ENCODE results near the gene SVOPL. TPM values are rescaled to one million over a fixed set of nuclear protein-coding genes. Genes with fewer than 3 reads are reported as not detected.

Gene SVOPL
- total RNA-seq, 2 experiments from 2014 or later = 3.5 to 4.3 TPM

DNA sequence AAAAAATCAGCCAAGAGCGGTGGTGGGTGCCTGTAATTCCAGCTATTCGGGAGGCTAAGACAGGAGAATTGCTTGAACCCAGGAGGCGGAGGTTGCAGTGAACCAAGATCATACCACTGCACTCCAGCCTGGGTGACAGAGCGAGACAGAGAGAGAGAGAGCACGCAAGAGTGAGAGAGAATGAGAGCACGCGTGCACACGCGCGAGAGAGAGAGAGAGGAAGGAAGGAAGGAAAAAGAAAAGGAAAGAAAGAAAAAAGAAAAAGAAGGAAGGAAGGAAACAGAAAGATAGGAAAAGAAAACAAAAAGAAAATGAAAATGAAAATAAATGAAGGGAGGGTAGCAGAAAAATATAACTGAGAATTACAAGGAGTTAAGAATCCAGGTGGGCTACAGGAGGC lies 82.7 kb downstream of the SVOPL start:
- Mint-ChIP-seq H3K36me3 (ENCODE audit: low read depth) (no peaks in the 10 kb centered on the region), H3K27ac (no peak overlapping the region), H3K9me3 (ENCODE audit: insufficient read depth) (no peaks in the 10 kb centered on the region), H3K27me3 (ENCODE audit: low read depth) (no peaks in the 10 kb centered on the region), H3K4me1 (ENCODE audit: low read depth) (peaks cover 12% of the 10 kb centered on the region), H3K4me3 (no peak overlapping the region)
- DNase-seq = no peak
- CTCF ChIA-PET = no interaction called here
- ATAC-seq = no peak
- POLR2A ChIA-PET = no interaction called here

DNA sequence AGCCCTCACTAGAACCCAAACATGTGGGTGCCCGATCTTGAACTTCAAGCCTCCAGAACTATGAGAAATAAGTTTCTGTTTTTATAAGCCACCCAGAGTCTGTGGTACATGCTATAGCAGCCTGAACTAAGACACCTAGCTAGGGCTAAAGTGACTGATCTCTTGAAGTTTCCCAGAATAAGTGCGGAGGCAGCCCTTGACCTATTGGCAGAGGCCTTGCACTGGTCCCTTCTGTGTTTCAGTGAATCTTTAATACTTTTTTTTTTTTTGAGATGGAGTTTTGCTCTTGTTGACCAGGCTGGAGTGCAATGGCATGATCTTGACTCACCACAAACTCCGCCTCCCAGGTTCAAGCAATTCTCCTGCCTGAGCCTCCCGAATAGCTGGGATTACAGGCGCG lies 85.1 kb downstream of the SVOPL start:
- no peak overlapping the region for H3K4me3 Mint-ChIP-seq
- no peaks in the 10 kb centered on the region for H3K9me3 Mint-ChIP-seq (ENCODE audit: insufficient read depth)
- ChIA-PET POLR2A (no interaction called here), CTCF (interaction anchor here (0.8 kb wide), 1 partner anchor 9 kb away, joined by 3 read pairs; no protein-coding TSS in a partner anchor)
- H3K4me1 Mint-ChIP-seq (ENCODE audit: low read depth) = peaks cover 11% of the 10 kb centered on the region
- ATAC-seq = no peak
- H3K27ac Mint-ChIP-seq = no peak overlapping the region
- no peaks in the 10 kb centered on the region for H3K36me3 Mint-ChIP-seq (ENCODE audit: low read depth)
- DNase-seq = no peak
- no peaks in the 10 kb centered on the region for H3K27me3 Mint-ChIP-seq (ENCODE audit: low read depth)

GRCh38 chr7:138613630-138614029 lies 87.5 kb downstream of the SVOPL start:
- H3K27me3 Mint-ChIP-seq (ENCODE audit: low read depth) = no peaks in the 10 kb centered on the region
- ATAC-seq (no peak), DNase-seq (no peak)
- peaks cover 10% of the 10 kb centered on the region for H3K4me1 Mint-ChIP-seq (ENCODE audit: low read depth)
- ChIA-PET CTCF (no interaction called here), POLR2A (interaction anchor here (0.6 kb wide), 1 partner anchor 19 kb away, joined by 3 read pairs; no protein-coding TSS in a partner anchor)
- H3K4me3 Mint-ChIP-seq = no peak overlapping the region
- H3K27ac Mint-ChIP-seq = no peak overlapping the region
- H3K36me3 Mint-ChIP-seq (ENCODE audit: low read depth) = no peaks in the 10 kb centered on the region
- H3K9me3 Mint-ChIP-seq (ENCODE audit: insufficient read depth) = no peaks in the 10 kb centered on the region

- CTCF ChIA-PET = no interaction called here
- H3K27me3 Mint-ChIP-seq (ENCODE audit: low read depth) = no peaks in the 10 kb centered on the region
Measured at GRCh38 chr7:138610671-138611170, 90.4 kb downstream of the SVOPL start.

GRCh38 chr7:138608275-138608674 lies 92.9 kb downstream of the SVOPL start:
- POLR2A ChIA-PET = no interaction called here
- Mint-ChIP-seq H3K27ac (no peak overlapping the region), H3K9me3 (ENCODE audit: insufficient read depth) (no peaks in the 10 kb centered on the region), H3K4me3 (no peak overlapping the region), H3K27me3 (ENCODE audit: low read depth) (no peaks in the 10 kb centered on the region), H3K36me3 (ENCODE audit: low read depth) (peaks cover 6% of the 10 kb centered on the region), H3K4me1 (ENCODE audit: low read depth) (peaks cover 7% of the 10 kb centered on the region)
- ATAC-seq (no peak), DNase-seq (no peak)
- CTCF ChIA-PET = interaction anchor here (0.7 kb wide), 1 partner anchor 130 kb away, joined by 3 read pairs; no protein-coding TSS in a partner anchor

More at GRCh38 chr7:138610671-138611170, 90.4 kb downstream of the SVOPL start:
- DNase-seq = no peak
- Mint-ChIP-seq H3K4me3 (no peak overlapping the region), H3K4me1 (ENCODE audit: low read depth) (peaks cover 7% of the 10 kb centered on the region), H3K27ac (no peak overlapping the region), H3K9me3 (ENCODE audit: insufficient read depth) (no peaks in the 10 kb centered on the region), H3K36me3 (ENCODE audit: low read depth) (peaks cover 6% of the 10 kb centered on the region)
- POLR2A ChIA-PET = no interaction called here
- no peak for ATAC-seq

- Mint-ChIP-seq H3K27me3 (ENCODE audit: low read depth) (no peaks in the 10 kb centered on the region), H3K4me3 (no peak overlapping the region), H3K27ac (no peak overlapping the region), H3K4me1 (ENCODE audit: low read depth) (peaks cover 10% of the 10 kb centered on the region), H3K36me3 (ENCODE audit: low read depth) (peaks cover 6% of the 10 kb centered on the region), H3K9me3 (ENCODE audit: insufficient read depth) (no peaks in the 10 kb centered on the region)
- CTCF ChIA-PET = no interaction called here
- ATAC-seq = no peak
- no peak for DNase-seq
- POLR2A ChIA-PET = no interaction called here
Measured at GRCh38 chr7:138607216-138608126, 93.7 kb downstream of the SVOPL start.

GRCh38 chr7:138606236-138606635 lies 94.9 kb downstream of the SVOPL start:
- no peaks in the 10 kb centered on the region for H3K27me3 Mint-ChIP-seq (ENCODE audit: low read depth)
- H3K9me3 Mint-ChIP-seq (ENCODE audit: insufficient read depth) = no peaks in the 10 kb centered on the region
- H3K36me3 Mint-ChIP-seq (ENCODE audit: low read depth) = peaks cover 6% of the 10 kb centered on the region
- ChIA-PET POLR2A (no interaction called here), CTCF (interaction anchor here (0.6 kb wide), 1 partner anchor 755 kb away, joined by 3 read pairs; no protein-coding TSS in a partner anchor)
- H3K4me3 Mint-ChIP-seq = no peak overlapping the region
- DNase-seq (no peak), ATAC-seq (no peak)
- H3K27ac Mint-ChIP-seq = no peak overlapping the region
- peaks cover 11% of the 10 kb centered on the region for H3K4me1 Mint-ChIP-seq (ENCODE audit: low read depth)

- CTCF ChIA-PET = interaction anchor here (1.0 kb wide), 1 partner anchor 21 kb away, joined by 3 read pairs; no protein-coding TSS in a partner anchor
- no peak overlapping the region for H3K27ac Mint-ChIP-seq
- ATAC-seq (no peak), DNase-seq (no peak)
- peaks cover 6% of the 10 kb centered on the region for H3K36me3 Mint-ChIP-seq (ENCODE audit: low read depth)
- POLR2A ChIA-PET = no interaction called here
- H3K9me3 Mint-ChIP-seq (ENCODE audit: insufficient read depth) = no peaks in the 10 kb centered on the region
- H3K4me3 Mint-ChIP-seq = no peak overlapping the region
- peaks cover 2% of the 10 kb centered on the region for H3K27me3 Mint-ChIP-seq (ENCODE audit: low read depth)
- peaks cover 11% of the 10 kb centered on the region for H3K4me1 Mint-ChIP-seq (ENCODE audit: low read depth)
Measured at GRCh38 chr7:138603549-138604318, 97.4 kb downstream of the SVOPL start.

GRCh38 chr7:138602451-138602850 lies 98.7 kb downstream of the SVOPL start:
- no peaks in the 10 kb centered on the region for H3K9me3 Mint-ChIP-seq (ENCODE audit: insufficient read depth)
- H3K36me3 Mint-ChIP-seq (ENCODE audit: low read depth) = peaks cover 6% of the 10 kb centered on the region
- ATAC-seq (no peak), DNase-seq (no peak)
- H3K4me1 Mint-ChIP-seq (ENCODE audit: low read depth) = peaks cover 5% of the 10 kb centered on the region
- peaks cover 2% of the 10 kb centered on the region for H3K27me3 Mint-ChIP-seq (ENCODE audit: low read depth)
- CTCF ChIA-PET = no interaction called here
- POLR2A ChIA-PET = no interaction called here
- H3K27ac Mint-ChIP-seq = peak overlapping the region; percentile 6
- no peak overlapping the region for H3K4me3 Mint-ChIP-seq

GRCh38 chr7:138595454-138595853 lies 105.7 kb downstream of the SVOPL start:
- H3K27me3 Mint-ChIP-seq (ENCODE audit: low read depth) = peaks cover 2% of the 10 kb centered on the region
- POLR2A ChIA-PET = no interaction called here
- H3K4me3 Mint-ChIP-seq = no peak overlapping the region
- H3K4me1 Mint-ChIP-seq (ENCODE audit: low read depth) = no peaks in the 10 kb centered on the region
- H3K36me3 Mint-ChIP-seq (ENCODE audit: low read depth) = peaks cover 3% of the 10 kb centered on the region
- CTCF ChIA-PET = no interaction called here
- H3K27ac Mint-ChIP-seq = no peak overlapping the region
- no peaks in the 10 kb centered on the region for H3K9me3 Mint-ChIP-seq (ENCODE audit: insufficient read depth)
- ATAC-seq (no peak), DNase-seq (no peak)

DNA sequence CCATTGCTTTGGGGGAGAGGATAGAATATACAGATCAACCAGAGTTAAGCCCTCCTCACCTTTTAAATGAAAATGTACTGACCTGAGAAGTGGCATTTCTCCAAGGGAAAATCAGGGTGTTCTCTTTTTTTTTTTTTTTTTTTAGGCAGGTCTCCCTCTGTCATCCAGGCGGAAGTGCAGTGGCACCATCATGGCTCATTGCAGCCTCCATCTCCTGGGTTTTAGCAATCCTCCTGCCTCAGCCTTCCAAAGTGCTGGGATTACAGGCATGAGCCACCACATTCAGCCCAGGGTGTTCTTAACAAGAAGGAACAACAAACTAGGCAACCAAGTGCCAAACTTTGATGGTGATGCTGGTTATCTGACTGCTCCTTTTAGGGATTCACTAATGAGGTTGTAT lies 111.0 kb downstream of the SVOPL start:
- Mint-ChIP-seq H3K9me3 (ENCODE audit: insufficient read depth) (no peaks in the 10 kb centered on the region), H3K4me1 (ENCODE audit: low read depth) (no peaks in the 10 kb centered on the region), H3K27me3 (ENCODE audit: low read depth) (no peaks in the 10 kb centered on the region), H3K4me3 (no peak overlapping the region), H3K27ac (no peak overlapping the region), H3K36me3 (ENCODE audit: low read depth) (peaks cover 33% of the 10 kb centered on the region)
- ATAC-seq (no peak), DNase-seq (no peak)
- POLR2A ChIA-PET = no interaction called here
- CTCF ChIA-PET = no interaction called here

DNA sequence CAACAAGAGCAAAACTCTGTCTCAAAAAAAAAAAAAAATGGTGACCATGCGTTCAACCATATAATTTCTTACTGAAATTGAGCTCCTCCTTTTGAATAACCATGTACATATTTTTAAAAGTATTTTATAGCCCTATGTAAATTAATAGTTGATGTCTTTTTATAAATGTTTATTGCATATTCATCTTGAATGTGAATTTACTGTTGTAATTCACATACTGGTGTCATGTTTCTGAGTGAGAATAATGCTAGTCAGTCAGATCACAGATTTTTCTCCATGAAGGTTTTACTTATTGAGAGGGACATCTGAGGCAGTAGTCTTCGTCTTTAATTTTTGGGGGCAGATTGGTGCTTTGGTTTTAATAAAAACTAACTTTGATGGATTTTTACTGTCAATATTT lies 112.2 kb downstream of the SVOPL start:
- H3K9me3 Mint-ChIP-seq (ENCODE audit: insufficient read depth) = no peaks in the 10 kb centered on the region
- peaks cover 45% of the 10 kb centered on the region for H3K36me3 Mint-ChIP-seq (ENCODE audit: low read depth)

More for the DNA sequence above, 112.2 kb downstream of the SVOPL start:
- ATAC-seq = no peak
- no peak for DNase-seq
- CTCF ChIA-PET = interaction anchor here (0.7 kb wide), 1 partner anchor 149 kb away, joined by 3 read pairs; no protein-coding TSS in a partner anchor
- H3K4me3 Mint-ChIP-seq = no peak overlapping the region
- H3K4me1 Mint-ChIP-seq (ENCODE audit: low read depth) = no peaks in the 10 kb centered on the region
- H3K27ac Mint-ChIP-seq = no peak overlapping the region
- no peaks in the 10 kb centered on the region for H3K27me3 Mint-ChIP-seq (ENCODE audit: low read depth)
- POLR2A ChIA-PET = no interaction called here

Data from activated CD8-positive, alpha-beta T cell treated with anti-CD3 and anti-CD28 coated beads, Interleukin-2, amount 10 ng/mL, durations not matched to agents 7 days and 5 days (primary cell).